Osteoblast (primary cell): ENCODE results near the gene PRKCA. TPM values are rescaled to one million over a fixed set of nuclear protein-coding genes. Genes with fewer than 3 reads are reported as not detected.
"Not testable (repeated sequence)": the region's sequence is repeated elsewhere in the genome, so short reads cannot be mapped to it uniquely, and the experiment has no call there.

Experiments used
- DNase-seq: peaks from one replicate; pipeline ENCODE4 v3.0.0; 2011; ENCODE audit warnings: low spot score, mixed read lengths; ENCODE audit not compliant: insufficient read length; ENCODE audit errors: missing footprints
- H2AFZ ChIP-seq: 2 replicates; pipeline ENCODE4 v1.6.0; 2011; ENCODE audit warnings: mild to moderate bottlenecking, low read length
- H3K27ac ChIP-seq: 2 replicates; pipeline ENCODE4 v1.5.1; 2011; ENCODE audit warnings: mild to moderate bottlenecking, low read depth, low read length, moderate library complexity
- H3K27me3 ChIP-seq: 2 replicates; pipeline ENCODE4 v1.6.0; 2012; ENCODE audit warnings: mild to moderate bottlenecking, control low read depth, inconsistent platforms, low read length, moderate library complexity; ENCODE audit not compliant: insufficient read depth
- H3K36me3 ChIP-seq: 2 replicates; pipeline ENCODE4 v1.5.1; 2011; ENCODE audit warnings: mild to moderate bottlenecking, low read length, control low read depth, moderate library complexity; ENCODE audit not compliant: insufficient read depth
- H3K4me1 ChIP-seq: 2 replicates; pipeline ENCODE4 v1.5.1; 2011; ENCODE audit warnings: mild to moderate bottlenecking, low read length, control low read depth, moderate library complexity; ENCODE audit not compliant: insufficient read depth
- H3K4me2 ChIP-seq: 2 replicates; pipeline ENCODE4 v1.6.0; 2011; ENCODE audit warnings: mild to moderate bottlenecking, low read length; ENCODE audit not compliant: insufficient read depth
- H3K4me3 ChIP-seq: fragments of 200-600 bp; sonication (generic); 3 replicates; pipeline ENCODE4 v1.5.1; 2012; ENCODE audit warnings: mild to moderate bottlenecking, low read length, inconsistent platforms; ENCODE audit not compliant: insufficient read depth
- H3K79me2 ChIP-seq: 2 replicates; pipeline ENCODE4 v1.6.0; 2012; ENCODE audit warnings: mild to moderate bottlenecking, low read length, control low read depth, inconsistent platforms; ENCODE audit not compliant: insufficient read depth
- H3K9me3 ChIP-seq: 2 replicates; pipeline ENCODE4 v1.5.1; 2011; ENCODE audit warnings: low read depth, low read length, control low read depth
- H4K20me1 ChIP-seq: 2 replicates; pipeline ENCODE4 v1.6.0; 2012; ENCODE audit warnings: mild to moderate bottlenecking, low read length, control low read depth; ENCODE audit not compliant: insufficient read depth
- CTCF ChIP-seq: IDR thresholded peaks from 2 replicates; pipeline ENCODE4 v1.5.1; 2011; ENCODE audit warnings: mild to moderate bottlenecking, low read depth, low read length, moderate library complexity; ENCODE audit errors: extremely low read depth
- total RNA-seq: library from RNA; depleted of rRNA; stranded (reverse); fragments of >200 nt; gene quantifications from 2 replicates; pipeline ENCODE4 v1.2.3, GENCODE V29; 2012

Gene PRKCA
- total RNA-seq, 1 donor: 46.0 TPM

DNA sequence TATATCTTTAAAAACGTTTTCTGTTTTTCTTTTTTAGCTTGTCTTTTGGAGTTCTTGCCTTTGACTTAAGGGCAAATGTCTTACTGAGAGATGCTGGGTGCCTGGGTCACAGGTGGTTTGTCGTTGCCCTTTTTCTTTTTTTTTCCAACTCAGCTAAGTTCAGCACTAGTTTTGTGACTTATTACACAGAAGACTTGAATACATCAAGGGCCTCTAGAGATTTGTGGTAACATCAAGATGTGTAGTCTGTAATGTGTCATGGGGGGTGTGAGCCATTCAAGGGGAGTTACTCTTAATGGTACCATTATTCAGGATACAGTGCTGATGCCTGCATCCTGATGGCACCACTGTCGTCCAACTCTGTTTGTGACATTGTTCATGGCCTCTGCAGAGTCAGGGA lies 95.1 kb downstream of the PRKCA start:
- Histone ChIP-seq H3K27ac (no peak overlapping the region), H2AFZ (no peak overlapping the region), H3K4me2 (no peak overlapping the region), H4K20me1 (peaks cover 47% of the 10 kb centered on the region), H3K4me3 (no peak overlapping the region), H3K9me3 (no peaks in the 10 kb centered on the region), H3K4me1 (peaks cover 4% of the 10 kb centered on the region), H3K36me3 (peaks cover 2% of the 10 kb centered on the region), H3K27me3 (no peaks in the 10 kb centered on the region), H3K79me2 (peaks cover 87% of the 10 kb centered on the region)
- peak; percentile 32 for DNase-seq
- no peak for TF ChIP-seq CTCF

GRCh38 chr17:66398059-66398458 lies 95.6 kb downstream of the PRKCA start:
- Histone ChIP-seq H3K79me2 (peaks cover 88% of the 10 kb centered on the region), H2AFZ (no peak overlapping the region), H4K20me1 (peaks cover 43% of the 10 kb centered on the region), H3K9me3 (no peaks in the 10 kb centered on the region), H3K27ac (no peak overlapping the region), H3K4me3 (no peak overlapping the region), H3K27me3 (no peaks in the 10 kb centered on the region), H3K4me1 (peaks cover 4% of the 10 kb centered on the region), H3K4me2 (no peak overlapping the region), H3K36me3 (peaks cover 2% of the 10 kb centered on the region)
- DNase-seq: no peak
- TF ChIP-seq CTCF: no peak

DNA sequence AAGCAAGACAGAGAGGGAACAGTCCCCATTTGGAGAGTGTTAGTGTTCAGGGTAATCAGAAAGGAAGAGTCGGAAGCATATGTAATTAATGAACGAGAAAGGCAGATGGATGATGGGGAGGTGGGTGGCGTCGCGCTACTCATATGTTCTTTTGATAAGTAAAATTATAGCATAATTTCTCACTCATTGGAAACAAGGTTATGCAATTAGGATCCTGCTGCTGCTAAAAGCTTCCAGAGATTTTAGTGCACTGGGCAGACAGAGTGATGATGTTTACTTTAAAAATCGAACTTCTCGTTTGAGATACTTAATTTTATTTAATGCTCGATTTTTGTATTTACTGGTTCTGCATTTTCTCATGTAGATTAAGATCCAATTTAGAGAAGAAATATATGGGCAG lies 96.2 kb downstream of the PRKCA start:
- no peak for TF ChIP-seq CTCF
- Histone ChIP-seq H3K4me2 (no peak overlapping the region), H3K27me3 (no peaks in the 10 kb centered on the region), H3K79me2 (peaks cover 88% of the 10 kb centered on the region), H3K36me3 (peaks cover 2% of the 10 kb centered on the region), H3K9me3 (no peaks in the 10 kb centered on the region), H2AFZ (no peak overlapping the region), H3K4me3 (no peak overlapping the region), H3K27ac (no peak overlapping the region), H4K20me1 (peaks cover 41% of the 10 kb centered on the region), H3K4me1 (peaks cover 4% of the 10 kb centered on the region)
- peak; percentile 39 for DNase-seq

DNA sequence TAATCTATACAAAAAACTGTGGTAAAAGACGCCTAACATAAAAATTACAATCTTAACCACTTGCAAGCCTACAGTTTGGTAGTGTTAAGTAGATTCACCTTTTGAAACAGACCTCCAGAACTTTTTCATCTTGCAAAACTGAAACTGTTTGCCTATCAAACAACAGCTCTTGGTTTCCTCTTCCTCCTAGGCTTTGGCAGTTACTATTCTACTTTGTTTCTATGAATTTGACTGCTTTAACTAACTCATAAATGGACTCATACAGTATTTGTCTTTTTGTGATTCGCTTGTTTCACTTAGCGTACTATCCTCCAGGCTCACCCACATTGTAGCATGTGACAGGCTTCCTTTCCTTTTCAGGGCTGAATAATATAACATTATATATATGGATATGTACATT lies 97.0 kb downstream of the PRKCA start:
- H3K36me3 ChIP-seq: no peaks in the 10 kb centered on the region
- no peak for TF ChIP-seq CTCF
- no peaks in the 10 kb centered on the region for H3K27me3 ChIP-seq
- no peak overlapping the region for H3K4me3 ChIP-seq
- peaks cover 49% of the 10 kb centered on the region for H4K20me1 ChIP-seq
- peaks cover 4% of the 10 kb centered on the region for H3K4me1 ChIP-seq
- no peak for DNase-seq
- peaks cover 88% of the 10 kb centered on the region for H3K79me2 ChIP-seq
- no peaks in the 10 kb centered on the region for H3K9me3 ChIP-seq
- H3K4me2 ChIP-seq: no peak overlapping the region
- H3K27ac ChIP-seq: no peak overlapping the region
- no peak overlapping the region for H2AFZ ChIP-seq

DNA sequence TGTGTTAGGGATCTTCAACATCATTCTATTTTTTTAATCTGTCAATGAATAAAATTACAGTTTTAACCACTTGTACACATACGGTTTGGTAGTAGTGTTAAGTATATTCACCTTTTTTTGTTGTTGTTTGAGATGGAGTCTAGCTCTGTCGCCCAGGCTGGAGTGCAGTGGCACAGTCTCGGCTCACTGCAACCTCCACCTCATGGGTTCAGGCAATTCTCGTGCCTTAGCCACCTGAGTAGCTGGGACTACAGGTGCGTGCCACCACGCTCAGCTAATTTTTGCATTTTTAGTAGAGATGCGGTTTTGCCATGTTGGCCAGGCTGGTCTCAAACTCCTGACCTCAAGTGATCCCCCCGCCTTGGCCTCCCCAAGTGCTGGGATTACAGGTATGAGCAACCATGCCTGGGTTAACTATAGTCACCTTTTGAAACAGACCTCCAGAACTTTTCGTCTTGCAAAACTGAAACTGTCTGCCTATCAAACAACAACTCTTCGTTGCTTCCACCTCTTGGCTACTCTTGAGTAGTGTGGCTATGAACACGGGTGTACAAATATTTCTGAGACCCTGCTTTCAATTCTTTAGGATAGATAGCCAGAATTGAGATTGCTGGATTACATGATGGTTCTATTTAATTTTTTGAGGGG lies 97.8 kb downstream of the PRKCA start:
- H3K9me3 ChIP-seq, H3K27ac ChIP-seq, H3K36me3 ChIP-seq, H3K27me3 ChIP-seq, H3K4me2 ChIP-seq, H3K4me3 ChIP-seq, H3K4me1 ChIP-seq, DNase-seq, H2AFZ ChIP-seq: not testable (repeated sequence)
- Histone ChIP-seq H3K79me2 (peaks cover 85% of the 10 kb centered on the region), H4K20me1 (peaks cover 53% of the 10 kb centered on the region)
